Naive B cell (primary cell): ENCODE results near the gene RELT. TPM values are rescaled to one million over a fixed set of nuclear protein-coding genes. Genes with fewer than 3 reads are reported as not detected.
A peak's percentile ranks its signal among the peaks of the same experiment; 100 is the strongest.

Experiments
- ATAC-seq, 2 donors: fragments of 150-1000 bp; cut with Tn5 transposase; 2 replicates each; pipeline ENCODE4 v1.10.0; 2021; ENCODE audit warnings: low read depth in 2 of 2, mild to moderate bottlenecking in 2 of 2, moderate library complexity in 2 of 2
- DNase-seq: peaks from one replicate; pipeline ENCODE4 v3.0.0; 2022
- H3K27ac Mint-ChIP-seq, 6 donors: one replicate each; pipeline ENCODE4 v1.8.0; 2020 to 2022; ENCODE audit warnings: mild to moderate bottlenecking in 6 of 6, mixed read lengths in 6 of 6, moderate library complexity in 5 of 6, inconsistent platforms in 2 of 6
- H3K27me3 Mint-ChIP-seq, 3 donors: one replicate each; pipeline ENCODE4 v1.8.0; 2021 to 2022; ENCODE audit warnings: mixed read lengths in 3 of 3, mild to moderate bottlenecking in 1 of 3
- H3K36me3 Mint-ChIP-seq, 2 donors: one replicate each; pipeline ENCODE4 v1.8.0; 2020 to 2022; ENCODE audit warnings: mixed read lengths in 2 of 2, inconsistent platforms in 1 of 2, mild to moderate bottlenecking in 1 of 2
- H3K4me1 Mint-ChIP-seq, 3 donors: one replicate each; pipeline ENCODE4 v1.8.0; 2020 to 2022; ENCODE audit warnings: mixed read lengths in 3 of 3, inconsistent platforms in 1 of 3, mild to moderate bottlenecking in 1 of 3, moderate library complexity in 1 of 3
- H3K4me3 Mint-ChIP-seq, 8 donors: one replicate each; pipeline ENCODE4 v1.8.0; 2020 to 2022; ENCODE audit warnings: mild to moderate bottlenecking in 8 of 8, mixed read lengths in 8 of 8, moderate library complexity in 8 of 8, inconsistent platforms in 2 of 8
- H3K9me3 Mint-ChIP-seq, 7 donors: one replicate each; pipeline ENCODE4 v1.8.0; 2020 to 2022; ENCODE audit warnings: mixed read lengths in 7 of 7, mild to moderate bottlenecking in 5 of 7, inconsistent platforms in 2 of 7, moderate library complexity in 1 of 7
- polyA plus RNA-seq, 6 donors: library from polyadenylated mRNA; unstranded; fragments of 300-500 nt; fragmentation: Illumina TruSeq; gene quantifications; one replicate each; pipeline ENCODE4 v1.2.3, GENCODE V29; 2021; ENCODE audit warnings: low read depth in 6 of 6

RELT gene
- polyA plus RNA-seq, 6 donors from 2014 or later = 16.3 to 35.1 (median 21.2) TPM

- H3K4me3 Mint-ChIP-seq = peak overlapping the region in 7 of 8 donors; percentile 45 to 82 (median 61)
- H3K36me3 Mint-ChIP-seq = no peaks in the 10 kb centered on the region
- peak overlapping the region in 5 of 6 donors; percentile 15 to 94 (median 80) for H3K27ac Mint-ChIP-seq
- no peaks in the 10 kb centered on the region for H3K27me3 Mint-ChIP-seq
- DNase-seq (no peak), ATAC-seq (no peak)
- no peaks in the 10 kb centered on the region for H3K9me3 Mint-ChIP-seq
- H3K4me1 Mint-ChIP-seq = peaks cover 34 to 71% (median 69%) of the 10 kb centered on the region in 3 donors
These were observed 3.7 kb upstream of the RELT start for GRCh38 chr11:73372375-73372993.

- Mint-ChIP-seq H3K36me3 (no peaks in the 10 kb centered on the region), H3K27ac (peak overlapping the region in 3 of 6 donors; percentile 52 to 98 (median 75)), H3K4me1 (peaks cover 45 to 72% (median 71%) of the 10 kb centered on the region in 3 donors), H3K9me3 (no peaks in the 10 kb centered on the region), H3K27me3 (no peaks in the 10 kb centered on the region), H3K4me3 (peak overlapping the region in 2 of 8 donors; percentile 20 to 96)
- DNase-seq = no peak
- ATAC-seq = no peak
These were observed 2.0 kb upstream of the RELT start for GRCh38 chr11:73374151-73374550.

DNA sequence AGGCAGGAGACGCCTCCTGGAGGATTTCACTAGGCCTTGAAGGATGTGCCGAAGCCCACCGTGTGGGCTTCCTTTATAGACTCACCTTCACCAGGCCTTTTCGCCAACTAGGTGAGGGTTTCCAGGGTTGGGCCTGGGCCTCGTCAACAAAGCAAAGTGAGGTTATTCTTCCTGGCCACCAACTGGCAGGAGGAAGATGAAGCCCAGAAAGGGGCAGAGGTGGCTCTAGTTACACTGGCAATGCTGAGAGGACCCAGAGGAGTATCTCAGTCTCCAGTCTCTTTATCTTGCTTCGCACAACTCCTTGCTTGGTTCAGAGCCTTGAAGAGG, 404 bp upstream of the RELT start:
- Mint-ChIP-seq H3K4me1 (peaks cover 61 to 83% (median 80%) of the 10 kb centered on the region in 3 donors), H3K36me3 (no peaks in the 10 kb centered on the region), H3K27me3 (no peaks in the 10 kb centered on the region), H3K9me3 (no peaks in the 10 kb centered on the region), H3K4me3 (peak overlapping the region; percentile 78 to 100 (median 92)), H3K27ac (peak overlapping the region in 5 of 6 donors; percentile 76 to 98 (median 91))
- DNase-seq = no peak
- ATAC-seq = no peak

DNA sequence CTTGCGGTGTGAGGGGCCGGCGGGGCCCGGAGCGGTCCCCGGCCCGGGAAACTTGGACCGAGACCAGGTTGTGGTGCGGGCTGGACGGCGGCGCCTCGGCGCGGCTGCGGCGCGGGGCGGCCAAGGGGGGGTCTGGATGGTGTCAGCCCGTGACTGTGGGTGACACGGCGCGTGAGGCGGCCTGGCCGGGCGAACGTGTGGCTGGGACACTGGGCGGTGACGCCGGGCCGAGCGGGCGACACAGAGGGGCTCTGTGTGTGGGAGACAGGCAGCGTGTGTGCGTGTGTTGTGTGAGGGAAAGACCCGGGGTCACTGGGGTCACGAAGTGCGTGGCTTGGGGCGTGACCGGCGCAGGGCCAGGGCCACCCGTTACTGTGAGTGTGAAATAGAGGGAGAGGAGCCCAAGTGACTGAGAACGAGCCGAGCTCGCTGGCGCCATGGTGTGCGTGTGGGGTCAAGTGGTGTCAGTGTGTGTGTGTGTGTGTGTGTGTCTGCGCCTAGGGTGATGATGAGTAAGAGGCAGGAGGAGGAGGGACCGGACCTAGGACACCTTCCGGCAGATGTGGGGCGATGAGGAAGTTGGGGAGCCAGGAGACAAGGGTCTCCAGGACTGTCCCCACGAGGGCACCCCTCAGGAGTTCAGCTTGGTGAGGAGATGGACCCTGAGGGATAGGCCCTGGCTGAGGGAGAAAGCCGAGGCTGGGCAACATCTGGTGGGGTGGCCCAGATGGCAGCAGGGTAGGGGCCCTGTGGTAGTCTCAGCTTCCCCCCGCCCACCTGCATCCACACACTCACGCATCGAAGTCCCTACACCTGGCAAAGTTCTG, 817 bp downstream of the RELT start:
- Mint-ChIP-seq H3K4me1 (peaks cover 68 to 83% (median 81%) of the 10 kb centered on the region in 3 donors), H3K36me3 (no peaks in the 10 kb centered on the region), H3K4me3 (peak overlapping the region; percentile 89 to 100 (median 98)), H3K9me3 (no peaks in the 10 kb centered on the region), H3K27ac (peak overlapping the region; percentile 98 to 100 (median 99)), H3K27me3 (no peaks in the 10 kb centered on the region)
- DNase-seq (peak; percentile 66), ATAC-seq (peak; percentile 37)

GRCh38 chr11:73379189-73379880, 3.1 kb downstream of the RELT start:
- Mint-ChIP-seq H3K4me1 (peaks cover 82 to 93% (median 87%) of the 10 kb centered on the region in 3 donors), H3K4me3 (peak overlapping the region; percentile 89 to 100 (median 98)), H3K9me3 (no peaks in the 10 kb centered on the region), H3K27me3 (no peaks in the 10 kb centered on the region), H3K36me3 (no peaks in the 10 kb centered on the region), H3K27ac (peak overlapping the region; percentile 98 to 100 (median 99))
- ATAC-seq (no peak), DNase-seq (no peak)

GRCh38 chr11:73380331-73380730, 4.1 kb downstream of the RELT start:
- Mint-ChIP-seq H3K27me3 (no peaks in the 10 kb centered on the region), H3K9me3 (no peaks in the 10 kb centered on the region), H3K36me3 (no peaks in the 10 kb centered on the region), H3K4me1 (peaks cover 89 to 93% (median 92%) of the 10 kb centered on the region in 3 donors), H3K4me3 (peak overlapping the region in 7 of 8 donors; percentile 89 to 100 (median 97)), H3K27ac (peak overlapping the region; percentile 97 to 100 (median 100))
- DNase-seq (no peak), ATAC-seq (no peak)

DNA sequence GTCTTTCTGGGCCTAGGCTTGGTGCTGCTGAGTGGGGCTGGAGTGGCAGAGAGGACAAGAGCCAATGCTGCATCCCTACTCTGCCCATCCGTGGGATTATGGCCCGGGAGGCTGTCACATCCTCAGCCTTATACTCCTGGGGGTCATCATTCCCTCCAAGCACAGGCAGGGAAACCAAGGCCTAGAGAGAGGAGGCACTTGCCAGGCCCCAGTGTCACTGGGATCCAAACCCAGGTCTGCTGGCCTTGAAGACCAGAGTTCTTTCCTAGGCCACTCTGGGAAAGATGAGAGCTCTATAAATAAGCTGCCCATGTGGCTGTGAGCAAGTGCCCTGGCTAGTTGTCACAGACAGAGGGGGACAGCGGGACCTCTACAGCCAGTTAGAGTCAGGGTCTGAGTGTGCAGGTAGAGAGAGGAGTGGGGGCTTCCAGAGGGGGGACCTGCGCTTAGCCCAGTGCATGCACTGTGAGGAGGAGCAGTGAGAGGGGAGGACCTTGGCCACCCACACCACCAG, 4.8 kb downstream of the RELT start:
- H3K4me3 Mint-ChIP-seq = peak overlapping the region; percentile 56 to 100 (median 92)
- no peak for DNase-seq
- ATAC-seq = no peak
- no peaks in the 10 kb centered on the region for H3K36me3 Mint-ChIP-seq
- H3K4me1 Mint-ChIP-seq = peaks cover 89 to 93% (median 92%) of the 10 kb centered on the region in 3 donors
- H3K27ac Mint-ChIP-seq = peak overlapping the region; percentile 97 to 100 (median 100)
- no peaks in the 10 kb centered on the region for H3K9me3 Mint-ChIP-seq
- no peaks in the 10 kb centered on the region for H3K27me3 Mint-ChIP-seq

DNA sequence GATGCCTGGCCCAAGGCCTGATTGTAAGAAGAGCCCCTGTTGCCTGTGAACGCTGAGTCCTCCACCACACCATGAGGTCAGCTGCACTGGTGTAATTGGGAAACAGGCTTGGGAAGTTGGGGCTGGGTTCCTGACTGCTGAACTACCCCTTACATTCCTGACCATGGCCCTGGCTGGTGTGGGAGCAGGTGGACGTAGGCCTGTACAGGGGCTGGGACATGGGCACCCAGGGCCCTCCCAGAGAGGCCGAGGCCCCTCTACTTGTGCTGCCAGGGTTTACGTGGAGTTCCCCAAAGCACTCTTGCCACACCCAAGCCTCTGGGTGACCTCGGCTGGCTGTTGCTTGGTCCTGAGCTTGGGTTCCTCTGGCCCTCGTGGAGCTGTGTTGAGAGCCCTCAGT, 5.4 kb downstream of the RELT start:
- DNase-seq = no peak
- peak overlapping the region; percentile 56 to 100 (median 89) for H3K4me3 Mint-ChIP-seq

DNA sequence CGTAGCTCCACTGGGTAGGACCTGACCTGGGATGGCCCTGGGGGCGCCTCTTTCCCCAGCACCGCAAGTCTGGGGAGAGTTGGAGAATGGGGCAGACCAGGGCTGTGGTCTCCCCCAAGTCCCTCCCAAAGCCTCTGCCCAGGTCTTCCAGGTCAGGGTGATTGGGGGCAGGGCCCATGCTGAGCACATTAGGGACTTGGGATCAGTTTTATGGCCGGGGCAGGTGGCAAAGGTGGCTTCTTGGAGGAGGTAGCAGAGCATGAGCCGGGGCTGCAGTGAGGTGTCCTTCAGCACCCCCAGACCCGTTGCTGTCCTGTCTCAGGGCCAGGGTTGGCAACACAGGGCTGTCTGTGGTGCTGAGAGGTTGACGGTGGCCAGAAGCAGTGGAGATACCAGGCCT, 6.0 kb downstream of the RELT start:
- Mint-ChIP-seq H3K27ac (peak overlapping the region; percentile 97 to 100 (median 100)), H3K27me3 (no peaks in the 10 kb centered on the region), H3K36me3 (no peaks in the 10 kb centered on the region), H3K4me3 (peak overlapping the region; percentile 82 to 100 (median 89)), H3K4me1 (peaks cover 94 to 100% (median 100%) of the 10 kb centered on the region in 3 donors), H3K9me3 (no peaks in the 10 kb centered on the region)
- ATAC-seq (no peak), DNase-seq (no peak)

More for the DNA sequence above, 5.4 kb downstream of the RELT start:
- ATAC-seq = no peak
- Mint-ChIP-seq H3K36me3 (no peaks in the 10 kb centered on the region), H3K9me3 (no peaks in the 10 kb centered on the region), H3K27ac (peak overlapping the region; percentile 97 to 100 (median 100)), H3K4me1 (peaks cover 95 to 99% (median 98%) of the 10 kb centered on the region in 3 donors), H3K27me3 (no peaks in the 10 kb centered on the region)

GRCh38 chr11:73382747-73383146, 6.5 kb downstream of the RELT start:
- no peak for DNase-seq
- peak overlapping the region; percentile 97 to 100 (median 100) for H3K27ac Mint-ChIP-seq

DNA sequence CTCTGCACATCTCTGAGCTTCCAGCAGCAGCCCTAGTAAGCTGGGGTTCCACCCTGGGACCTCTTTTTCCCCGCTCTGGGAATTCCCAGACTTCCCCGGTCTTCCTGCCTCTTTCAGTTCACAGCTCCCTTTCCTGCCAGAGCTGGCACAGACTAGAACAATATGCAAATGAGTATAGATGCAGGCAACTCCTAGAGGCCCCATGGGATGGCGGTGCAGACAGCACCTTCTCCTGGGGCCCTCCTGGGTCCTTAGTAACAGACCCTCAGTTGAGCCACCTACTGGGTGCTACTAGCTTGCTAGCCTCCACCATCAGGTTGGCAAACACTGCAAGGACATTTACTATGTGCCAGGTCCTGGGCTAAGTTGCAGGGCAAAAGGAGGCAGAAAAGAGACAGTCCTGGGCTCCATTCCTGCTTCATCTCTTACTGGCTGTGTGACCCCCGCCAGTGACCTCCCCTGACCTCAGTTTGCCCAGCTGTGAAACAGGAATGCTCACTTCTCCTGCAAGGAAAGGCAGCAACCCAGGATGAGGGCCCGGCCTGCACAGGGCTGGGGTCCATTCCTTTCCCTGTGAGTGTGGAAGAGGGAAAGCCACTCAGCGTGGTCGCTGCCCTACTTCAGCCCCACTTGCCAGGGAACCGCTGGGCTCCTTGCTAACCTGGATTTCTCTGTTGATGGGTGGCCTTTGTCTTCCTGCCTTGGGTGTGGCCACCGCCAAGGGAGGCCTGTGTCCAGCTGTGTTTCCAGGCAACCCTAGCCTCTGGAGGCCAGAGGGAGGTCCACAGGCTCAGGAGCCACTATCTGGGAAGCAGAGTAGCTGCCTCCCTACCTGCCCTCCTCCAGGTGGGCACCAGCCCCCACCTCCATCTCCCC, 7.3 kb downstream of the RELT start:
- no peaks in the 10 kb centered on the region for H3K9me3 Mint-ChIP-seq
- H3K27ac Mint-ChIP-seq = peak overlapping the region; percentile 97 to 100 (median 100)
- peaks cover 94 to 100% (median 100%) of the 10 kb centered on the region in 3 donors for H3K4me1 Mint-ChIP-seq
- DNase-seq (no peak), ATAC-seq (no peak)
- H3K4me3 Mint-ChIP-seq = peak overlapping the region; percentile 65 to 100 (median 88)
- no peaks in the 10 kb centered on the region for H3K27me3 Mint-ChIP-seq
- no peaks in the 10 kb centered on the region for H3K36me3 Mint-ChIP-seq

More at GRCh38 chr11:73382747-73383146, 6.5 kb downstream of the RELT start:
- H3K36me3 Mint-ChIP-seq = no peaks in the 10 kb centered on the region
- H3K9me3 Mint-ChIP-seq = no peaks in the 10 kb centered on the region
- ATAC-seq = no peak
- no peaks in the 10 kb centered on the region for H3K27me3 Mint-ChIP-seq
- peak overlapping the region; percentile 84 to 100 (median 90) for H3K4me3 Mint-ChIP-seq
- peaks cover 94 to 100% (median 100%) of the 10 kb centered on the region in 3 donors for H3K4me1 Mint-ChIP-seq

GRCh38 chr11:73384125-73384441, 7.9 kb downstream of the RELT start:
- H3K4me3 Mint-ChIP-seq = peak overlapping the region; percentile 29 to 100 (median 86)
- no peaks in the 10 kb centered on the region for H3K9me3 Mint-ChIP-seq
- H3K27me3 Mint-ChIP-seq = no peaks in the 10 kb centered on the region
- H3K4me1 Mint-ChIP-seq = peaks cover 93 to 100% (median 98%) of the 10 kb centered on the region in 3 donors
- H3K27ac Mint-ChIP-seq = peak overlapping the region; percentile 97 to 100 (median 100)
- DNase-seq = no peak
- no peak for ATAC-seq
- H3K36me3 Mint-ChIP-seq = no peaks in the 10 kb centered on the region
